A549 (cell line): ENCODE measurements around the gene GNAT2. TPM values are rescaled to one million over a fixed set of nuclear protein-coding genes. Genes with fewer than 3 reads are reported as not detected.

Source experiments
- ATAC-seq, 2 experiments: fragments of 200-7000 bp in 1 of 2; fragments of >200 bp in 1 of 2; cut with Nextera tagmentation in 1 of 2; cut with Tn5 transposase in 1 of 2; 3 replicates each; pipeline versions ENCODE4 v1.8.0 to v1.9.1; 2018 to 2020; ENCODE audit warnings: mild to moderate bottlenecking in 1 of 2, moderate library complexity in 1 of 2
- CTCF ChIA-PET: fragments of 300-600 bp; sonication (Branson Sonifier 250); formaldehyde crosslinking; extraction: SDS; loops from one replicate; lab custom pipeline; 2021; ENCODE audit warnings: antibody characterized with exemption, inconsistent platforms; lab: Yijun Ruan, JAX
- POLR2A ChIA-PET: fragments of 350-600 bp; formaldehyde crosslinking; extraction: SDS; loops from one replicate; lab custom pipeline; 2021; ENCODE audit warnings: antibody characterized with exemption, inconsistent platforms; lab: Yijun Ruan, JAX
- DNase-seq, 2 experiments: peaks; one replicate each; pipeline versions ENCODE4 v3.0.0 to v3.0.0-alpha.2; 2011 to 2016; ENCODE audit warnings: low read depth in 1 of 2, low spot score in 1 of 2
- FAIRE-seq: peaks from 2 replicates; lab custom pipeline; 2011; peaks lifted over from hg19 to GRCh38; lab: Jason Lieb, UNC
- H3K27ac ChIP-seq, 2 experiments: fragments of >200 bp; sonication (Bioruptor Twin); formaldehyde crosslinking; 3 replicates each; pipeline ENCODE4 v1.5.1; 2016 to 2017
- H3K4me1 ChIP-seq: fragments of >200 bp; sonication (Bioruptor Twin); formaldehyde crosslinking; 3 replicates; pipeline ENCODE4 v1.6.1; 2016
- H3K4me2 ChIP-seq: fragments of >200 bp; sonication (Bioruptor Twin); formaldehyde crosslinking; 3 replicates; pipeline ENCODE4 v1.6.1; 2016
- H3K4me3 ChIP-seq: fragments of >200 bp; sonication (Bioruptor Twin); formaldehyde crosslinking; 3 replicates; pipeline ENCODE4 v1.5.1; 2016
- H3K9me3 ChIP-seq: fragments of >200 bp; sonication (Bioruptor Twin); formaldehyde crosslinking; 3 replicates; pipeline ENCODE4 v1.6.1; 2016
- CBX8 ChIP-seq: fragments of 200-600 bp; sonication (generic); IDR thresholded peaks from 2 replicates; pipeline ENCODE4 v1.6.1; 2016
- CTCF ChIP-seq: fragments of >200 bp; sonication (Bioruptor Twin); formaldehyde crosslinking; IDR thresholded peaks from 3 replicates; pipeline ENCODE4 v1.5.1; 2016
- E2F6 ChIP-seq: IDR thresholded peaks from 2 replicates; pipeline ENCODE4 v1.6.1; 2012; ENCODE audit warnings: low read depth, borderline replicate concordance
- EHMT2 ChIP-seq: fragments of 200-600 bp; sonication (generic); IDR thresholded peaks from 2 replicates; pipeline ENCODE4 v1.6.1; 2016; ENCODE audit warnings: antibody characterized with exemption, low read depth, mild to moderate bottlenecking, moderate library complexity
- FOSL2 ChIP-seq, 2 experiments: fragments of 450-650 bp in 1 of 2; fragments of >200 bp in 1 of 2; sonication (Bioruptor Twin) in 1 of 2; formaldehyde crosslinking; IDR thresholded peaks; 2 replicates each; pipeline versions ENCODE4 v1.5.0 to v1.6.1; 2016 to 2020; ENCODE audit warnings: mild to moderate bottlenecking in 1 of 2, moderate library complexity in 1 of 2
- FOXS1 ChIP-seq: fragments of 250-450 bp; sonication (Bioruptor Pico); IDR thresholded peaks from 2 replicates; pipeline ENCODE4 v1.5.0; 2020; ENCODE audit warnings: mild to moderate bottlenecking, moderate library complexity
- HOXB13 ChIP-seq: fragments of 250-450 bp; sonication (Bioruptor Pico); IDR thresholded peaks from 2 replicates; pipeline ENCODE4 v1.5.0; 2020; ENCODE audit warnings: low read depth, mild to moderate bottlenecking, moderate library complexity
- KDM1A ChIP-seq: fragments of 200-600 bp; sonication (generic); IDR thresholded peaks from 2 replicates; pipeline ENCODE4 v1.6.1; 2016; ENCODE audit warnings: low read depth, mild to moderate bottlenecking
- MAFK ChIP-seq: fragments of 450-650 bp; IDR thresholded peaks from 2 replicates; pipeline ENCODE4 v1.6.1; 2014; ENCODE audit not compliant: partially characterized antibody
- MYC ChIP-seq: IDR thresholded peaks from 2 replicates; pipeline ENCODE4 v1.6.1; 2012; ENCODE audit warnings: mild to moderate bottlenecking, inconsistent platforms, low read length, improper control_type of control experiment, borderline replicate concordance
- NFE2L2 ChIP-seq: fragments of 150-350 bp; conservative IDR thresholded peaks from 2 replicates; pipeline ENCODE4 v1.6.1; 2014; ENCODE audit warnings: low read length
- NR3C1 ChIP-seq: fragments of >200 bp; sonication (Bioruptor Twin); formaldehyde crosslinking; IDR thresholded peaks from 3 replicates; pipeline ENCODE4 v1.6.1; 2017
- PHF8 ChIP-seq: fragments of 200-600 bp; sonication (generic); IDR thresholded peaks from 2 replicates; pipeline ENCODE4 v1.6.1; 2016; ENCODE audit warnings: low read depth, mild to moderate bottlenecking, antibody characterized with exemption, moderate library complexity, borderline replicate concordance
- POLR2A ChIP-seq: IDR thresholded peaks from 2 replicates; pipeline ENCODE4 v1.6.1; 2012; ENCODE audit warnings: mild to moderate bottlenecking, low read length
- RAD21 ChIP-seq, 2 experiments: fragments of >200 bp in 1 of 2; sonication (Bioruptor Twin) in 1 of 2; formaldehyde crosslinking in 1 of 2; IDR thresholded peaks in 1 of 2; conservative IDR thresholded peaks in 1 of 2; 2 replicates in 1 of 2; 3 replicates in 1 of 2; pipeline ENCODE4 v1.6.1; 2012 to 2018; ENCODE audit warnings: inconsistent platforms in 1 of 2
- RNF2 ChIP-seq: fragments of 200-600 bp; sonication (generic); IDR thresholded peaks from 2 replicates; pipeline ENCODE4 v1.6.1; 2016; ENCODE audit warnings: low read depth, mild to moderate bottlenecking, antibody characterized with exemption, moderate library complexity, borderline replicate concordance
- SMC3 ChIP-seq: fragments of >200 bp; sonication (Bioruptor Twin); formaldehyde crosslinking; IDR thresholded peaks from 3 replicates; pipeline ENCODE4 v1.6.1; 2018; ENCODE audit warnings: inconsistent platforms
- SREBF2 ChIP-seq: fragments of 450-650 bp; IDR thresholded peaks from 2 replicates; pipeline ENCODE4 v1.6.1; 2014; ENCODE audit warnings: mild to moderate bottlenecking, moderate library complexity
- ZSCAN20 ChIP-seq: fragments of 250-450 bp; sonication (Bioruptor Pico); IDR thresholded peaks from 2 replicates; pipeline ENCODE4 v1.8.0; 2022; ENCODE audit warnings: mild to moderate bottlenecking, moderate library complexity
- WGBS: methylation state at CpG from one replicate; pipeline ENCODE4 v1.1.6; 2017; ENCODE audit errors: missing lambda C conversion rate; 5-methylcytosine and 5-hydroxymethylcytosine counted together
- polyA plus RNA-seq, 4 experiments: library from polyadenylated mRNA; depleted of rRNA in 3 of 4; stranded (reverse); fragments of >200 nt; fragmentation: RNase III in 1 of 4; extraction: RNeasy Plus Mini Kit Qiagen cat#74134 plus additional on column Dnase treatment in 1 of 4; gene quantifications; 2 replicates in 3 of 4; 3 replicates in 1 of 4; pipeline ENCODE4 v1.2.3, GENCODE V29; 2011 to 2017
- TF ChIP-seq, protein P1 (sequence below): IDR thresholded peaks from 2 replicates; pipeline ENCODE4 v1.6.1; 2012

GNAT2 gene
- polyA plus RNA-seq, 2 of the 4 experiments (the other 2 are of a cell fraction), result 0.16 to 0.25 TPM

- no peak for ATAC-seq
- FAIRE-seq, result no peak
- Histone ChIP-seq H3K27ac (no peak overlapping the region), H3K4me3 (no peak overlapping the region), H3K9me3 (no peaks in the 10 kb centered on the region), H3K4me1 (peaks cover 29% of the 10 kb centered on the region), H3K4me2 (no peak overlapping the region)
- ChIA-PET POLR2A (interaction anchor here (2.5 kb wide), 1 partner anchor 21 kb away, joined by 8 read pairs; the partner anchor contains the start of gene GNAI3), CTCF (interaction anchor here (0.5 to 1.9 kb wide), 3 partner anchors 23 to 415 kb away, joined by 3 to 7 read pairs (median 3); partner anchors contain the start of gene AHCYL1)
- DNase-seq, result no peak
- WGBS, result 89% methylated on average over 1 of the region's 1 CpG
- TF ChIP-seq CBX8 (no peak), KDM1A (no peak), NFE2L2 (no peak), FOXS1 (CRISPR knock-in tag) (no peak), E2F6 (no peak), SREBF2 (no peak), ZSCAN20 (CRISPR knock-in tag) (no peak), PHF8 (no peak), EHMT2 (no peak), NR3C1 (no peak), MYC (no peak), POLR2A (no peak), CTCF (no peak), HOXB13 (no peak), SMC3 (no peak), MAFK (no peak), RNF2 (no peak), FOSL2 (IDR thresholded peaks at IDR 0.05) (no peak), FOSL2 (CRISPR knock-in tag; IDR thresholded peaks at IDR 0.05) (no peak)
- TF ChIP-seq, protein P1, sequence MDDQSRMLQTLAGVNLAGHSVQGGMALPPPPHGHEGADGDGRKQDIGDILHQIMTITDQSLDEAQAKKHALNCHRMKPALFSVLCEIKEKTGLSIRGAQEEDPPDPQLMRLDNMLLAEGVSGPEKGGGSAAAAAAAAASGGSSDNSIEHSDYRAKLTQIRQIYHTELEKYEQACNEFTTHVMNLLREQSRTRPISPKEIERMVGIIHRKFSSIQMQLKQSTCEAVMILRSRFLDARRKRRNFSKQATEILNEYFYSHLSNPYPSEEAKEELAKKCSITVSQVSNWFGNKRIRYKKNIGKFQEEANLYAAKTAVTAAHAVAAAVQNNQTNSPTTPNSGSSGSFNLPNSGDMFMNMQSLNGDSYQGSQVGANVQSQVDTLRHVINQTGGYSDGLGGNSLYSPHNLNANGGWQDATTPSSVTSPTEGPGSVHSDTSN, result no peak
Observed at GRCh38 chr1:109569323-109569722, 50.1 kb downstream of the GNAT2 start.

DNA sequence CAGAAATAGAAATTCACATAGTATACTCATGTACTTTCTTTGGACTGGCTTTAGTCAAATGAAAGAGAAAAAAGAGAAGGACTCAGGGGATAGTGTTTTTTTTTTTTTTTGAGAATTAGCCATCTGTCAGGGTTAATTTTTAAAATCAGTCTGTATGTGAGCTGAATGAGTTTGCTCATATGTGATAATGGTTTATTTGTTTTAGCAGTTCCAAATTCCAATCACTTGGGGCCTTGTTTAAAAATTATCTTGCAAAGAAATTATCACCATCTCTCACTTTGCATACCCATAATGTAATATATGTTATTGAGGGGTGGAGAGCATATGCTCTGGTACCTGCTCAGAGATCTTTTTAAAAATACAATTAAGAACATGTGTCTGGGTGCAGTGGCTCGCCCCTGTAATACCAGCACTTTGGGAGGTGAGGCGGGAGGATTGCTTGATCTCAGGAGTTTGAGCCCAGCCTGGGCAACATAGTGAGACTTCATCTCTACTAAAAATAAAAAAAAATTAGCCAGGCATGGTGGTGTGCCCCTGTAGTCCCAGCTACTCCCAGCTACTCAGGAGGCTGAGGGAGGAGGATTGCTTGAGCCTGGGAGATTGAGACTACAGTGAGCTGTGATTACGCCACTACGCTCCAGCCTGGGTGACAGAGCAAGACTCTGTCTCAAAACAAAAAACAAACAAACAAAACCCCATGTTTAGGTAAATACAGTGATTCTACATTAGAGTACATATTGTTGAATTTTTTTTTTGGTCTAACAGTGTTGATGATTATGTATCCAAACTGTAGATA is 51.3 kb downstream of the GNAT2 start:
- 86% methylated on average over 4 of the region's 4 CpGs for WGBS
- Histone ChIP-seq H3K4me2 (peak overlapping the region; percentile 34; the same call in 2 of the 3 replicates), H3K4me3 (no peak overlapping the region), H3K9me3 (no peaks in the 10 kb centered on the region), H3K27ac (no peak overlapping the region), H3K4me1 (peaks cover 42% of the 10 kb centered on the region)
- ATAC-seq (no peak), FAIRE-seq (no peak), DNase-seq (no peak)
- POLR2A ChIA-PET, result no interaction called here
- TF ChIP-seq PHF8 (no peak), RAD21 (conservative IDR thresholded peaks at IDR 0.05 in 1 of 2, IDR thresholded peaks at IDR 0.05 in 1 of 2) (no peak), SREBF2 (no peak)
- CTCF ChIA-PET, result interaction anchor here (0.8 kb wide), 1 partner anchor 72 kb away, joined by 3 read pairs; no protein-coding TSS in a partner anchor
